Measurements from ENCODE around the gene CNTROB.

DNA sequence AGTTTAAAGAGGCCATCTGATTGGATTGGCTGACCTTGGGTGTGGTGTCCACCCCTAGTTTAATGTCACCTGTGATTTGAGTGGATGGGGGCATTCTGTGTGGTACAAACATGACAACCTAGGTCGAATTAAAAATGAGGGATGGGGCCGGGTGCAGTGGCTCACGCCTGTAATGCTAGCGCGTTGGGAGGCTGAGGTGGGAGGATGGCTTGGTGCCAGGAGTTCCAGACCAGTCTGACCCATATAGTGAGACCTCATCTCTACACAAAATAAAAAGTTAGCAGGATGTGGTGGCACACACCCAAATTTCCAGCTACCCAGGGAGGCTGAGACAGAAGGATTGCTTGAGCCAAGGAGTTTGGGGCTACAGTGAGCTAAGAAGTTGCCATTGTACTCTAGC, 14.4 kb downstream of the CNTROB start:
- TF ChIP-seq BACH1 (IDR thresholded peaks at IDR 0.05; ENCODE audit: borderline replicate concordance) (no peak), MXI1 (IDR thresholded peaks at IDR 0.05; ENCODE audit: low read depth, low read length) (no peak), CTCF (IDR thresholded peaks at IDR 0.05 in 2 of 3, conservative IDR thresholded peaks at IDR 0.05 in 1 of 3; ENCODE audit: control insufficient read depth in 2 of 3, extremely low read depth in 1 of 3, insufficient read depth in 1 of 3, low read depth in 3 of 3, low read length in 3 of 3) (no peak), CREB1 (IDR thresholded peaks at IDR 0.05; ENCODE audit: low read depth) (no peak)
